HepG2 (cell line): ENCODE results near the gene TCF7L2. TPM values are rescaled to one million over a fixed set of nuclear protein-coding genes. Genes with fewer than 3 reads are reported as not detected.

Experiments
- ARID5B ChIP-seq: IDR thresholded peaks from 2 replicates; pipeline ENCODE4 v1.4.0; 2020; ENCODE audit warnings: mild to moderate bottlenecking, missing genetic modification reagents
- ATF5 ChIP-seq: sonication (generic); formaldehyde crosslinking; IDR thresholded peaks from 2 replicates; pipeline ENCODE4 v1.4.0; 2020; ENCODE audit warnings: mild to moderate bottlenecking, low read depth, missing genetic modification reagents
- CC2D1A ChIP-seq: sonication (generic); formaldehyde crosslinking; IDR thresholded peaks from 2 replicates; pipeline ENCODE4 v1.8.1; 2023; ENCODE audit warnings: mild to moderate bottlenecking, missing genetic modification reagents
- CCDC6 ChIP-seq: sonication (generic); formaldehyde crosslinking; IDR thresholded peaks from 2 replicates; pipeline ENCODE4 v1.8.1; 2022; ENCODE audit warnings: mild to moderate bottlenecking, missing genetic modification reagents, moderate library complexity
- FOXO4 ChIP-seq: sonication (generic); formaldehyde crosslinking; conservative IDR thresholded peaks from 2 replicates; pipeline ENCODE4 v1.8.1; 2023; ENCODE audit warnings: missing genetic modification reagents
- ISL2 ChIP-seq: sonication (generic); formaldehyde crosslinking; IDR thresholded peaks from 2 replicates; pipeline ENCODE4 v1.5.0; 2020; ENCODE audit warnings: missing genetic modification reagents
- JARID2 ChIP-seq: sonication (generic); formaldehyde crosslinking; IDR thresholded peaks from 2 replicates; pipeline ENCODE4 v1.8.1; 2023; ENCODE audit warnings: missing genetic modification reagents, inconsistent platforms; ENCODE audit not compliant: insufficient replicate concordance
- KAT2B ChIP-seq: fragments of 150-350 bp; IDR thresholded peaks from 2 replicates; pipeline ENCODE4 v1.6.1; 2014; ENCODE audit warnings: low read depth, low read length, borderline replicate concordance
- MIER3 ChIP-seq: IDR thresholded peaks from 2 replicates; pipeline ENCODE4 v1.6.1; 2016; ENCODE audit warnings: missing compliant biosample characterization, borderline replicate concordance
- NCOR1 ChIP-seq: fragments of 200-600 bp; sonication (generic); IDR thresholded peaks from 2 replicates; pipeline ENCODE4 v1.7.0; 2017; ENCODE audit warnings: antibody characterized with exemption, low read length, borderline replicate concordance
- PAX8 ChIP-seq: sonication (generic); formaldehyde crosslinking; IDR thresholded peaks from 2 replicates; pipeline ENCODE4 v1.8.0; 2022; ENCODE audit warnings: mild to moderate bottlenecking, missing genetic modification reagents, borderline replicate concordance
- RAD21 ChIP-seq: fragments of 450-650 bp; formaldehyde crosslinking; IDR thresholded peaks from 2 replicates; pipeline ENCODE4 v1.5.0; 2020; ENCODE audit warnings: mild to moderate bottlenecking
- RORA ChIP-seq: sonication (generic); formaldehyde crosslinking; IDR thresholded peaks from 2 replicates; pipeline ENCODE4 v1.5.0; 2020; ENCODE audit warnings: mild to moderate bottlenecking, missing genetic modification reagents, moderate library complexity
- TBL1XR1 ChIP-seq: fragments of 150-350 bp; IDR thresholded peaks from 2 replicates; pipeline ENCODE4 v1.6.1; 2014; ENCODE audit warnings: borderline replicate concordance, low read length; ENCODE audit not compliant: partially characterized antibody
- TRIM22 ChIP-seq: fragments of 450-650 bp; IDR thresholded peaks from 2 replicates; pipeline ENCODE4 v1.6.1; 2017
- ZBTB21 ChIP-seq: sonication (generic); formaldehyde crosslinking; IDR thresholded peaks from 2 replicates; pipeline ENCODE4 v1.4.0; 2020; ENCODE audit warnings: missing genetic modification reagents
- ZFP82 ChIP-seq: sonication (generic); formaldehyde crosslinking; IDR thresholded peaks from 2 replicates; pipeline ENCODE4 v1.5.1; 2020; ENCODE audit warnings: mild to moderate bottlenecking, missing genetic modification reagents, borderline replicate concordance
- ZNF17 ChIP-seq: sonication (generic); formaldehyde crosslinking; IDR thresholded peaks from 2 replicates; pipeline ENCODE4 v1.5.0; 2020; ENCODE audit warnings: mild to moderate bottlenecking, missing genetic modification reagents
- ZNF350 ChIP-seq: sonication (generic); formaldehyde crosslinking; IDR thresholded peaks from 2 replicates; pipeline ENCODE4 v1.4.0; 2020; ENCODE audit warnings: mild to moderate bottlenecking, low read depth, missing genetic modification reagents, borderline replicate concordance
- ZNF414 ChIP-seq: sonication (generic); formaldehyde crosslinking; IDR thresholded peaks from 2 replicates; pipeline ENCODE4 v1.5.0; 2020; ENCODE audit warnings: missing genetic modification reagents
- polyA plus RNA-seq, 8 experiments: library from polyadenylated mRNA; depleted of rRNA in 3 of 8; stranded (reverse) in 7 of 8; unstranded in 1 of 8; fragments of >200 nt; fragmentation: Illumina TruSeq in 4 of 8; extraction: Trizol in 4 of 8; gene quantifications; 2 replicates each; pipeline versions ENCODE4 v1.2.1 to v1.2.3, GENCODE V29; 2011 to 2016; ENCODE audit warnings: low read depth in 4 of 8, missing spikeins in 1 of 8, mixed read lengths in 1 of 8; ENCODE audit not compliant: insufficient read depth in 1 of 8
- total RNA-seq, 5 experiments: library from RNA; depleted of rRNA; stranded (reverse); fragments of >200 nt; fragmentation: Illumina TruSeq; extraction: Trizol; gene quantifications; 2 replicates each; pipeline ENCODE4 v1.2.3, GENCODE V29; 2016; ENCODE audit warnings: low read depth in 1 of 5

Gene TCF7L2
- total and polyA plus RNA-seq, 2 of the 13 experiments (the other 11 are each of a cell fraction or from before 2014, with no cell fraction given), result 3.9 to 13.7 TPM

GRCh38 chr10:113086282-113086681, 136.2 kb downstream of the TCF7L2 start (continued):
- TF ChIP-seq ZNF350 (CRISPR knock-in tag) (no peak), ISL2 (CRISPR knock-in tag) (peak; percentile 60; the same call in 1 of the 2 replicates), TBL1XR1 (peak; percentile 84), ZBTB21 (CRISPR knock-in tag) (no peak), ATF5 (CRISPR knock-in tag) (no peak), NCOR1 (peak; percentile 84; the same call in 1 of the 2 replicates), RAD21 (CRISPR knock-in tag) (no peak), CCDC6 (CRISPR knock-in tag) (no peak), TRIM22 (no peak), ZNF17 (CRISPR knock-in tag) (no peak), PAX8 (CRISPR knock-in tag) (no peak), ZFP82 (no peak), ARID5B (CRISPR knock-in tag) (peak; percentile 87; the same call in 1 of the 2 replicates), ZNF414 (CRISPR knock-in tag) (no peak), JARID2 (CRISPR knock-in tag) (no peak), MIER3 (peak; percentile 42; the same call in 1 of the 2 replicates), KAT2B (no peak), RORA (CRISPR knock-in tag) (no peak), FOXO4 (CRISPR knock-in tag) (no peak), CC2D1A (CRISPR knock-in tag) (no peak)
